Umbilical cord (tissue), 2 donors: ENCODE data around the gene PABPN1. TPM values are rescaled to one million over a fixed set of nuclear protein-coding genes. Genes with fewer than 3 reads are reported as not detected.
A peak's percentile ranks its signal among the peaks of the same experiment; 100 is the strongest.
"Not testable (repeated sequence)": the region's sequence is repeated elsewhere in the genome, so short reads cannot be mapped to it uniquely, and the experiment has no call there.

Source experiments
- DNase-seq: peaks from one replicate; pipeline ENCODE4 v3.0.0-alpha.2; 2015; ENCODE audit warnings: low spot score
- total RNA-seq: library from RNA; depleted of rRNA; stranded (reverse); fragments of >200 nt; gene quantifications from one replicate; pipeline ENCODE4 v1.2.3, GENCODE V29; 2014; ENCODE audit warnings: low replicate concordance; ENCODE audit not compliant: insufficient read depth

Gene PABPN1, protein sequence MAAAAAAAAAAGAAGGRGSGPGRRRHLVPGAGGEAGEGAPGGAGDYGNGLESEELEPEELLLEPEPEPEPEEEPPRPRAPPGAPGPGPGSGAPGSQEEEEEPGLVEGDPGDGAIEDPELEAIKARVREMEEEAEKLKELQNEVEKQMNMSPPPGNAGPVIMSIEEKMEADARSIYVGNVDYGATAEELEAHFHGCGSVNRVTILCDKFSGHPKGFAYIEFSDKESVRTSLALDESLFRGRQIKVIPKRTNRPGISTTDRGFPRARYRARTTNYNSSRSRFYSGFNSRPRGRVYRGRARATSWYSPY
- total RNA-seq: 24.1 TPM

DNA sequence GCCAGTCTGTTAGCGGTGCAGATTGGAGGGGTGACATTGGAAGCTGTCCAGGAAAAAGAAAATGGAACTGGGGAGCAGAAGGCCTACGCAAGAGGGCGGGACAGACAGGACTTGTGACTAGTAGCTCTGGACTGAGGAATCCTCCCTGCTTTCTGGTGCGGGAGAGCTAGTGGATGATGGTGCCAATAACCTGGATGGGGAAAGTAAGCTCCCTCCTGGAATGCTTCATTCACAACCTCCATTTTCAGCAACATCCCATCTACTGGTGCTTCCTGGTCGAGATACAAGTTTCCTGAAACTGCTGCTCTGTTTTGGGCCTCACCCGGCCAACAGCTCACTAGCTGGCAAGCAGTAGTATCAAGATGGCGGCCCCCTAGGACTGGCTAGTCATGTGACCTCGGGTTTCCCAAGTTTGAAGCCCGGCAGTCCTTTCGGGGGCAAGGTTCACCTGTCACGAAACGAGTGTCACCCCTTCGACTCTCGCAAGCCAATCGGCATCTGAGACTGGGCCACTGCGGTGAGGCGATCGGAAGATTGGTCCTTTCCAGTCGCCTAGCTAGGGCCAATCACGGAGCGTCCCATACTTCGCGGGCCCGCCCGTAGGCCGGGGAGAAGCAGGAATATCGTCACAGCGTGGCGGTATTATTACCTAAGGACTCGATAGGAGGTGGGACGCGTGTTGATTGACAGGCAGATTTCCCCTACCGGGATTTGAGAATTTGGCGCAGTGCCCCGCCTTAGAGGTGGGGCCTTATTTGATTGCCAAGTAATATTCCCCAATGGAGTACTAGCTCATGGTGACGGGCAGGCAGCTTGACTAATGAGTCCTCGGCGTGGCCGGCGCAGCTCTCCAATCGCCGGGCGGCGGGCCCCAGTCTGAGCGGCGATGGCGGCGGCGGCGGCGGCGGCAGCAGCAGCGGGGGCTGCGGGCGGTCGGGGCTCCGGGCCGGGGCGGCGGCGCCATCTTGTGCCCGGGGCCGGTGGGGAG lies at the start of gene PABPN1:
PABPN1 (plus strand) TSS at position 874 of the 988 bp plus-strand sequence; CDS start at position 887, 13 bp downstream.
- DNase-seq: peak; percentile 100

DNA sequence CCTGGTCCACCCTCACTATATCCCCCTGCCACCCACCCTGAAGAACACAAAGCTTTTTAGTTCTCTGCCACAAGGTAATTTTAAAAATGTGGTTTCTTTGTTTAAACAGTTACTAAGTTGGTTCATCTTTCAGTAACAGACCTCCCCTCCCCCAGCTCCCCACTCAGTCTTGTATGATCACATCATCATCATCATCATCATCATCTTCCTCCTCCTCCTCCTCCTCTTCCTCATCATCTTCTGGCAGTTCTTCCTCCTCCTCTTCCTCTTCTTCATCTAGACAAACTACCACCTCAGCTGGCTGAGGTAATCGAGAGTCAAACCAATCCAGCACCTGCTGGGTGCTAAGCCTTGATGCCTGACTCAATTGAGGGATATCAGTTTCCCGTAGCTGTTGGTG lies 45.8 kb upstream of the PABPN1 start:
- no peak for DNase-seq

DNA sequence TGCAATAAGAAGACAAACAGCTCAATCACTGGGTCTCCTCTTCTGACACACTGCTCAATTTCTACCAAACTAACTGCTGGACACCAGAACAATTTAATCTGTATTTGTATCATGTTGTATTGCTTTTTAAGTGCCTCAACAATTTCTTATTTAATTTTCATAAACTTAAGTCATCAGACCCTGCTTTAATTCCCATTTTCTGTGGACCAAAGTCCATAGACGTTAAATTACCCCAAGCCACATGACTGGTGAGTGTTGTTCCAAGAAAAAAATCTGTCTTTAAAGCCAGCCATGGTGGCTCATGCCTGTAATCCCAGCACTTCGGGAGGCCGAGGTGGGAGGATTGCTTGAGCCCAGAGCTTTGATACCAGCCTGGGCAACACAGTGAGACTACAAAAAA lies 44.1 kb upstream of the PABPN1 start:
- no peak for DNase-seq

DNA sequence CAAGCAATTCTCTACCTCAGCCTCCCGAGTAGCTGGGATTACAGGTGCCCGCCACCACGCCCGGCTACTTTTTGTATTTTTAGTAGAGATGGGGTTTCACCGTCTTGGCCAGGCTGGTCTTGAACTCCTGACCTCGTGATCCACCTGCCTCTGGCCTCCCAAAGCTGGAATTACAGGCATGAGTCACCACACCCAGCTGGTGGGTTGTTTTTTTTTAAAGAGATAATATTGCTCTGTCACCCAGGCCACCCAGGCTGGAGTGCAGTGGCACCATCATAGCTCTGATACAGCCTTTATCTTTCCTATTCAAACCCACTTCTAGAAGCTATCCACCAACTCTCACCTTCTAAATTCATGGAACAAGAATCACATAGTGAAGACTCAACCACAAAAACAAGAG lies 43.3 kb upstream of the PABPN1 start:
- not testable (repeated sequence) for DNase-seq

DNA sequence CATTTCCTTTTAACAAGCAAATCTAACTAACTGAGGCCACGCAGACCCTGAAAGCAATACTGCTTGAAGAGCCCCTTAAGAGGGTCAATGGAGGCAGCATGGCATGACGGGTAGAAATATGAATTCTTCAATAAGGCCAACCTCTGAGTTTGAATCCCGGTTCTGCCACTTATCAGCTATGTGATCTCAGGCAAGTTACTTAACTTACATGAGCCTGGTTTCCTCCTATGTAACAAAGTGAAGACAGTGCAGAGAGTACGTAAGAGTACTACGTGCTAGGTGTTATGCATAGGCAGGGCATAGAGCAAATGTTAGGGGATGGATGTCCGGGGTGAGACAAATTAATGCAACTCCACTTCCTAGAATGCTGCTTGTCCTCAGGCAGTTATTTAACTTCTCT lies 40.0 kb upstream of the PABPN1 start:
- no peak for DNase-seq

DNA sequence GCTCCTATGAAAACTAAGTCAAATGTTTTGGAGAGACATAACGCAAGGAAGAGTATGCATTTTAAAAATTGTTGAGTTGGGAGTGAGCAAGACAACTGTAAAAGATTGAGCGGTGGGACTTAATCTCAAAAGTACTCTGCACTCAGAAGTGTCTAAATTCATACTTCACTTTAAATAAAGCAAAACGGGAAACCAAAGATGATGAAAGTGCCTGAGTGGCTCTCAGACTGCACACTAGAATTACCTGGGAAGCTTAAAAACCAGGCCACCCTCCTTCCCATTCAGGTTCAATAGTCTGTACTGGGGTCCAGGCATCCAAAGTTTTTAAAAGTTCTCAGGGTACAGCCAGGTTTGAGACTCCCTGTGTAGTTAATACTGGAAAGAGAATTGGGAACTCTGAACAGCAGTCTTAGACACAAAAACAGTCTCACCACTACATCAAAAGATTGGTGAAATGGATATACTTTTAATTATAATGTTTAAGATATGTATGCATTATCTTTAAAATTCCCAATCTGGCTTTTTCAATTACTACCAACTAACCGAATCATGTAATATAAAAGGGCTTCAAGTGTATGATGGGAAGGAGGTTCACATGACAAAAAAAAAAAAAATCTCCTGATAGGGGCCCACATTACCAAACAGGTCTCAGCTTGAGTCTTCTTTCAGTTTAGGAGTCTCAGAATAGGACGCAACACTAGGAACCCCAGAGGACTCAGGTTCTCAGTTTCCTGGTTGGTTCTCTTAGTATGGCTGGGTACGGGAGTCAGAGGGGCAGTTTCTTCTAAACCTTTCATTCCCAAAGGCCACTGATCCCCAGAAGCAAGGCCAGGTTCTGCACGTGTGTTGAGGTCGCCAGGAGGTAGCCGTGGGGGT lies 36.4 kb upstream of the PABPN1 start:
- peak; percentile 54 for DNase-seq

DNA sequence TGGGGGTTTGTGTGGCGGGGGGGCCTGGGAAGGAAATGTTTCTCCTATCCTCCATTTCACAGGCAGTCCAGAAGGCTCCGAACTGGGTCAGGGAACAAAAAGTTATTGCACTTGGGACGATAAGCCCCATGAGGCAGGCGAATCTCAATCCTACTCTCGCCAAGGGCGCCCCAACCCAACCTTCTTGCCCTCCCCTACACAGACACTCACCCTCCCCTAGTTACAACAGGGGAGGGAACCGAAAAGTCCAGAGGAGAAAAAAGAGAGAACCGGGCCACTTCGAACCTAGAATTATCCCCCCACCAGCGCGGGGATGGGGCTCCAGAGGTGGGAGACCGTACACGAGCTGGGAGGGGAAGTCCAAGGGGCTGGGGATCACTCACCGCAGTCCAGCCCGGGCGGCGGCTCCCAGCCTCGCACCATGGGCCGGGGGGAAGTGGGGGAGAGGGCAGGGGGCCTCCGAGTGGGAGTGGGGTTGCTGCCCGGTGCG lies 35.7 kb upstream of the PABPN1 start:
- DNase-seq: no peak

DNA sequence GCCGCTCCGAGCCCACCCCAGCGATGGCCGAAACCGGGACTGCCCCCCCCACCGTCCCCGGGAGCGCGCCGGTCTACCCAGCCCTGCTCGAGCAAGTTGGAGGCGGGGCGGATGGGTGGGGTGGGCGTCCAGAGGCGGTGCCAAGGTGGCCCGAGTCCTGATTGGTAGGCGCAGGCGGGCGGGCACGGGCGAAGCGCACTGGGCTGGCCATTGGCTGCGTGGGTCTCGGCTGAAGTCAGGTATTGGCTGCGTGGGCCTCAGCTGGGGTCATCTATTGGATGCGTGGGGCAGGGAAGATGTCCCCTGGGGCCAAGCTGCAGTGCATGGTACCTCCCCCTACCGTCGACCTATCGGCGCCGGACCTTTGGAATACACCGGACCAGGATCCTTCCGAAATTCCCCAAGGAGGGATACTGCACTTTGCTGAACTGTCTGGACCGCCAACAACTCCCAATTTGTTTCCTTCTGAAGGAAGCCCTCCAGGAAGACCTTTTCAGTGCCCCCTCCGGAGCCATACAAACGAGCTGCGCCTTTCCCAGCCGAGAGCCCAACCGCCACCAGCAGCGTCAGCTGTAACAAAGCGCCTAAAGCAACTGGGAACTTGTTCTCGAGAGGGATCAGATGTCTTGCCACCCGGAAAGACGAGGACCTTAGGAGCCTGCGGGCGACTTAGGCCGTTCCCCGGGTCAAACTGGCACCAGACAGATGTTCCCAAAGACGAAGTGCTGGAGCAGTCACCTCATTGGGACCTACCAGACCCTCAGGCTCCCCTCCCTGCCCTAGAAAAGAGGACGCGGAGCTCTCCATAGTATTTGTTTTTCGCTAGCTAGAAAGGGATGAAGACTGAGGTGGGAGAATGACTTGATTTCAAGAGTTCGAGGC lies 35.0 kb upstream of the PABPN1 start, which contains the start of gene HOMEZ:
HOMEZ (minus strand) TSS at position 113 of the 882 bp plus-strand sequence. CDS start 180 bp downstream, outside the sequence.
- peak; percentile 99 for DNase-seq

DNA sequence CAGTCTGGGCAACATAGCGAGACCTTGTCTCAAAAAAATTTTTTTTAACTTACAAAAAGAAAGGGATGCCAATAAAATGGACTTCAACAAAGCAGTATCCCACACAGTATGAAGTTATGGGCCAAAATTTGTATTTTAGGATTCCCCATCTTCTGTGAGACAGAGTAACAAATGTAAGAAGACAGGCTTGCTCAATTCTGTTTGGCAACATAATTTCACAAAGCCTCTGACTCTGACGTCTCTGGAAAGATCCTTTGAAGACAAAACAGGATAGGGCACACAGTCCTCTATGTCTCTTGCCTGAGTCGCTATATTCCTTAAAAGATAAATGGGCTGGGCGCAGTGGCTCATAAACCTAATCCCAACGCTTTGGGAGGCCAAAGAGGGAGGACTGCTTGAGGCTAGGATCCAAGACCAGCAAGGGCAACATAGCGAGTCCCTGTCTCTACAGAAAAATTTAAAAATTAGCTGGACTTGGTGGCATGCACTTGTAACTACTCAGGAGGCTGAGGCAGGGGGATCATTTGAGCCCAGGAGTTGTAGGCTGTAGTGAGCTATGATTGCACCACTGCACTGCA lies 34.3 kb upstream of the PABPN1 start:
- DNase-seq: no peak

DNA sequence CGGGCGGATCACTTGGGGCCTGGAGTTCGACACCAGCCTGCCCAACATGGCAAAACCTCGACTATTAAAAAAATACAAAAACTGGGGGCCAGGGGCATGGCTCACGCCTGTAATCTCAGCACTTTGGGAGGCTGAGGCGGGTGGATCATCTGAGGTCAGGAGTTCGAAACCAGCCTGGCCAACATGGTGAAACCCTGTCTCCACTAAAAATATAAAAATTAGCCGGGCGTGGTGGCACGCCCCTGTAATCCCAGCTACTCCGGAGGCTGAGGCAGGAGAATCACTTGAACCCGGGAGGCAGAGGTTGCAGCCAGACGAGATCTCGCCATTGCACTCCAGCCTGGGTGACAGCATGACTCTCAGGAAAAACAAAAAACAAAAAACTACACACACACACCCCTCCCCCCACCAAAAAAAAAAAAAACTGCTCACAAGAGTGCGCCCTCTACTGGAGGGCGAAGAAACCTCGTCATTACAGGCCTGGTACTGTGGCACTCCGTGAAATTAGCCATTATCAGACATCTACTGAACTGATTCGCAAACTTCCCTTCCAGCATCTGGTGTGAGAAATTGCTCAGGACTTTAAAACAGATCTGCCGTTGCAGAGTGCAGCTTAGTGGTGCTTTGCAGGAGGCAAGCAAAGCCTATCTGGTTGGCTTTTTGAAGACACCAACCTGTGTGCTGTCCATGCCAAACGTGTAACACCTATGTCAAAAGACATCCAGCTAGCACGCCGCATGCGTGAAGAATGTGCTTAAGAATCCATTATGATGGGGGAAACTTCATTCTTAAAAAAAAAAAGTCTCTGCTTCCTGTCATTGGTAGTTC lies 26.3 kb upstream of the PABPN1 start:
- DNase-seq: peak; percentile 49

DNA sequence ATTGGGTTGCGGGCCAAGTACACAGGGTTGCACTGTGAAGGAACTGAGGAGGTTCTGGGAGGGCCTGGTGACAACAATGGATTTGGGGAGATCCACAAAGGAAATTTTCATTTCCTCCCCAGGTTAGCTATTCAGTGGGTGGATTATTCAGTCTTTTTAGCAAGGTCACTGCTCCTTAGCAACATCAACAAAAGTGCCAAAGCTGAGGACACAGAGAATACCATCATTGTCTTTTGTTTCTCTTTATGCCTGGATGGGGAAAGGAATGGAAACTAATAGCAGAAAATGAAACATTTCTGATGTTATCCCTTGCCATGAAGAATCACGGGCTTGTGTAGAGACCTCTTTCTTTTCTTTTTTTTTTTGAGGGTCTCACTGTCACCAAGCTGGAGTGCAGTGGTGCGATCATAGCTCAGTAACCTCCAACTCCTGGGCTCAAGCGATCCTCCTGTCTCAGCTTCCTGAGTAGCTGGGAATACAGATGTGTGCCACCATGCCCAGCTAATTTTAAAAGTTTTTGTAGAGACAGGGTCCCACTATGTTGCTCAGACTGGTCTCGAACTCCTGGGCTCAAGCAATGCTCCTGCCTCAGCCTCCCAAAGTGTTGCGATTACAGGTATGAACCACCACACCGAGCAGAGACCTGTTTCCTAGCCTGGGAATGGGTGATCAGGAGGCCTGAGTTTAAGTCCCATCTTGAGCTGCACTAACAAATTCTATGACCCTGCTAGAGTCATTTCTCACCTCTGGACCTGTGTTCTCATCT lies 25.1 kb upstream of the PABPN1 start:
- no peak for DNase-seq

DNA sequence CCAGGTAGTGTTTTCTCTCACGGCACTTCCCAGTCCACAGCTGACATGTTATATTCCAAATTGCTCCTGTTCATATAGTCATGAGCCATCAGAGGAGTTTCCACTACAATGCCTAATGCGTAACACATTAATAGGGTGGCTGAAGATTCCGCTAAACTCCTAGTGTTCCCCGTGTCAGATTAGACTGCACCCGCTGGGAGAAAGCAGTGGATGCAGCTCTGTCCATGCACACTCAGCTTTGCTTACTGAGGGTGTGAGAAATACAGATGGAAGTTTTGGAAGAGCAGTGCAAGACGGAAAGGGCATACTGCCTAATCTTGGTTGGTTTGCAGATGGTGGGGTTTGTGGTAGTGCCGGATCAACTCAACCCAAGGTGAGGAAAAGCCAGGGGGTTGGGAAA lies 24.2 kb upstream of the PABPN1 start:
- DNase-seq: no peak

DNA sequence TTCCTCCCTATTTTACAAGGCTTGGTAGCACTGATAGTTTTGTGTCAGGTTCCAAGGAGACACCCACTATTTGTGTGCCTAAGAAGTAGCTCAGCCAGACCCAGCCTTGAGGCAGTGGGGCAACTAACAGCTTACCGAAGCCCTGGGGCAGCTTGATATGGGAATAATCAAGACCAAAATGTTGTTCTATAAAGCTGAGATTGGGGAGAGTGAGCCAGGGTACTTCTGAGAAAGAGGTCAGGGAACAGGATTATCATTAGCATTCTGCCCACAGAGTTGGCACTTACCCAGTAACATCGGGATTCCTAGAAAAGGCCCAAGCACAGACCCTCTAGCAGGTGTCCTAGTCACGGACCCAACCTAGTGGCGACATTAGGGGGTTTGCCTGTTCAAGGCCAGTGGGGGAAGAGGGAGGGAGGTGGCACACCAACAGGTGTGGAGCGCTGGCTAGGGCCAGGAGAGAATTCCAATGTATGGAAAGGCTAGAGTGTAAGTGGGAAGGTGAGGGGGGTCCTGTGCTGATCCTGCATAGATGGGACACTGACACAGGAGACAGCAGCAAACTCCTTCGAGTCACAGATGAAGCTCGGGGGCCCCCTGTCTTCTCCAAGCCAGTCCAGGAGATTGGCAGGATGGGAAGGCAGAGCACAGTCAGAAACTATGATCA lies 23.5 kb upstream of the PABPN1 start:
- no peak for DNase-seq

DNA sequence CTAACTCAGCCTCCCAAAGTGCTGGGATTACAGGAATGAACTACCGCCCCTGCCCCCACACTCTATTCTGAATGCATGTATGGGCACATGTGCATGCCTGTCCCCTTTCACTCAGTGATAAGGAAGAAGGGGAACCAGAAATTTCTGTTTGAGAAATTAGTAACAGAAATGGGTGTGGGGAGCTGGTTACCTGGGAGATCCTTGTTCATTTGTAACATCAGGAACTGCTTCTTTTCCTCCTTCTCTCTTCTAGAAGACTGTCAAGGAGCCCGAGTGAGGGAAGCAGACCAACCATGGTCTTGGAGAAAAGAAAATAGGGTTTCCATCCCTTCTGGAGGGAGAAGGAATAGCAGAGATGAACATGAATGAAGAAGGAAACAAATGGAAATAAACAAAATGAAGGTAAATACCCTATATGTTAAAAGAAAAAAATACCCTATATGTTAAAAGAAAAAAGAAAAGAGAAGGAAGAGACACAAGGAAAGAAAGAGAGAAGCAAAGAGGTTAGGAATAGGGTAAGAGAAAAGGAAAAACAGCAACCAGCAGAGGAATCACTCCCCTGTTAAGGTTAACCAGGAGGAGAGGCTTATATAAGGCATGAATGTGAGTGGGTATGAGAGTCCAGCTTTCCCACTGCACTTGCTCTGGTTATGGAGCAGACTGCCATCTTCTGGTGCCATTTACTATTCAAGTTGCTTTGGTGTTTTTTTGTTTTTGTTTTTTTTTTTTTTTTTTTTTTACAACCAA lies 21.9 kb upstream of the PABPN1 start:
- peak; percentile 67 for DNase-seq

DNA sequence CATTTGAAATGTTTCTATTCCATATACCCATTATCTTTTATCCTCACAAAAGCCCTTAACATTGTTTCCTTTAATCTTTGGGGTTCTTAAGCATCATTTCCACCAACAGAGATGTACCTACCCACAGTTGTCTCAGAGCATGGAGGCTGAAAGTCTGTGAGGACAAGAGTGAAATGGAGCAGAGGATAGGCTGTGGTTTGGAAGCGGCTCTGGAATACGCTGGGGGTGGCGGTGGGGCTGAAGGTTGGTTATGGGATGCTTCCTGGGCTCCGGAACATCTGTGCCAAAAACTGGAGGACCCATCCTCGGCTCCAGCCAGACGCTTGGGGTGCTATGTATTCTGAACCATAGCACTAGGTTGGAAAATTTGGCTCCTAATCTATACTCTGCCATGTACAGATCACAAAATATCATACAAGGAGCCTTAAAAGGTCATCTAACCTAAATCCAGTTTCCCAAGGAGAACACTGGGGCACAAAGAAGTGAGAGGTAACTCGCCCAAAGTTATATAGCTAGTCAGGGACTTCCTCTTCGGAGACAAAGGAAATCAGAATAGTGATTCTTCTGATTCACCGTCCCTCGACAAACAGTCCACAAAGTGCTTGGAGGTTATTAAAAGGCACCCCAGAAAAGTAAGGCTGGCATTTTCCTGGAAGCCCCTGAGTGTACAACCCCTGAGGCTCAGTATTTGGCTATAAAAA lies 21.1 kb upstream of the PABPN1 start:
- DNase-seq: no peak

DNA sequence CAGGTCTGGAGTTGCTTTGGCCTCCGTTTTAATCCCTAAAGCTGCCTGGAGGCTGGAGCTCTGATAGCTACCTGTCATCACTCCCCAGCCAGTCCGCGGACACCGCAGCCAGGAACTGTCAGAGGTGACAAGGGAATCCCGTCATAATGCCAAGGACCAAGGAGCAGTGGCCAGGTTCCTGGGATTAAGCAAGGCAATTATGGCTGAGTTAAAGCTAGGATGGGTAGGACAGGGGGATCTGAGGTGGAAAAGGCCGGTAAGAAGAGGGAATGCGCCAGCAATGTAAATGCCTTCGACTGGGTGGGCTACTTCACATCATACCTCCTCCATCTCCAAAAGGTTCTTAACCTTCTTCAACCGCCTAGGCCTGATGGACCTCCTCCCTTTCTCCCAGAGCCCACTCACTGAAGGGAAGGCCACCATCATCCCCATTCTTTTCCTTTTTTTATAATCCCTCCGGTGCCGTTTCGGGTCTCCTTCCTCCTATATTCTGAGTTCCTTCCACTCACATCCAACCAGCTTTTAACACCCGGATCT lies 20.5 kb upstream of the PABPN1 start:
- peak; percentile 52 for DNase-seq
